ENCODE measurements around the gene FAM217A. TPM values are rescaled to one million over a fixed set of nuclear protein-coding genes. Genes with fewer than 3 reads are reported as not detected.

Gene FAM217A
- total and polyA plus RNA-seq, 2 of the 13 experiments (the other 11 are each of a cell fraction or from before 2014, with no cell fraction given), result not detected

DNA sequence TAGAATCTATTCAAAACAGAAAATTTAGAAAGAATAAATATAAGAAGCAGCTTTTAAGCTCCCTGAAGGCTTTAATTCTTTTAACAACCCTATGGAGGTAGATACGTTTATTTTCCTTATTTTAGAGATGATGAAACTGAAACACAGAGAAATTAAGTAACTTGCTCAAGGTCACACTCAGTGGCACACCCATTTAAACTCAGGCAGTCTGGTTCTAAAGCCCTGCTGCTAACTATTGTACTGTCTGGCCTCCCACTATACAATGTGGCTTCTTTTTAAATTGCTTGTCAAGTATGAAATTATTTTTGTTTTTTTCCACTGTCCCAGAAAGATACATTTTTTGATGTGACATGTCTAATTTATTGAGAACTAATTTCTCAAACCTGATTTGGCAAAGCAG is 55.7 kb downstream of the FAM217A start:
- peaks cover 70% of the 10 kb centered on the region for H3K79me2 ChIP-seq (ENCODE audit: insufficient read depth, low read length)
- H3K27me3 ChIP-seq (ENCODE audit: control insufficient read depth in 1 of 2, insufficient read depth in 2 of 2, low read length in 2 of 2), result no peaks in the 10 kb centered on the region; a peak in 1 of 5 replicates
- DNase-seq (ENCODE audit: low spot score) (peak; percentile 37), FAIRE-seq (peak; percentile 4), ATAC-seq (no peak)
- H3K27ac ChIP-seq (ENCODE audit: extremely low read length, insufficient read depth, low read length), result peak overlapping the region; percentile 97
- POLR2A ChIA-PET, result interaction anchor here (2.7 kb wide), 1 partner anchor 110 kb away, joined by 21 read pairs; no protein-coding TSS in a partner anchor
- H2AFZ ChIP-seq (ENCODE audit: low read length), result no peak overlapping the region
- intact Hi-C loops (cut with micrococcal nuclease; ENCODE audit: unreplicated experiment) (no loop called here), in situ Hi-C loops (cut with HindIII; ENCODE audit: extremely low pct_ligation_motif_present, low pct_unique_long_range_greater_than_20kb) (no loop called here)
- CTCF ChIA-PET (ENCODE audit: low intra/inter-chr PET ratio, low total read pairs), result interaction anchor here (0.8 kb wide), 1 partner anchor 133 kb away, joined by 3 read pairs; no protein-coding TSS in a partner anchor
- H3K9ac ChIP-seq (ENCODE audit: insufficient read depth, low read depth, low read length), result peak overlapping the region; percentile 99
- no peaks in the 10 kb centered on the region for H3K9me3 ChIP-seq (ENCODE audit: low read length)
- H3K36me3 ChIP-seq (replicated peaks in 1 of 2; ENCODE audit: control insufficient read depth in 1 of 2, insufficient read depth in 2 of 2, low read length in 2 of 2), result peaks cover 4 to 17% of the 10 kb centered on the region in 2 experiments
- peaks cover 68% of the 10 kb centered on the region for H3K4me1 ChIP-seq (ENCODE audit: insufficient read depth, low read length)
- H3K4me3 ChIP-seq (replicated peaks in 1 of 3; ENCODE audit: insufficient read depth in 1 of 3, low read depth in 2 of 3, low read length in 3 of 3), result peak overlapping the region; percentile 92 to 100 (median 98); a peak in 5 of 6 replicates
- peak overlapping the region; percentile 86 for H3K4me2 ChIP-seq (ENCODE audit: low read depth, low read length)
- TF ChIP-seq ATF4 (CRISPR knock-in tag; IDR thresholded peaks at IDR 0.05) (peak in 1 of 2 experiments; percentile 42; a peak in 1 of 4 replicates), HCFC1 (IDR thresholded peaks at IDR 0.05; ENCODE audit: low read depth, low read length) (no peak), RBFOX2 (IDR thresholded peaks at IDR 0.05; ENCODE audit: low read depth, low read length) (0 out of 2 replicates have a peak, but pooled peaks have one; percentile 7), ZNF580 (CRISPR knock-in tag; IDR thresholded peaks at IDR 0.05; ENCODE audit: borderline replicate concordance, low read depth) (no peak), RCOR2 (CRISPR knock-in tag; IDR thresholded peaks at IDR 0.05) (no peak), GATAD2A (CRISPR knock-in tag; IDR thresholded peaks at IDR 0.05) (0 out of 2 replicates have a peak, but pooled peaks have one; percentile 10), ZNF704 (CRISPR knock-in tag; IDR thresholded peaks at IDR 0.05; ENCODE audit: borderline replicate concordance) (no peak), KLF9 (CRISPR knock-in tag; IDR thresholded peaks at IDR 0.05; ENCODE audit: low read depth) (0 out of 2 replicates have a peak, but pooled peaks have one; percentile 35), ZNF251 (CRISPR knock-in tag; IDR thresholded peaks at IDR 0.05) (no peak), ZNF496 (CRISPR knock-in tag; IDR thresholded peaks at IDR 0.05; ENCODE audit: insufficient replicate concordance) (no peak), RFXAP (CRISPR knock-in tag; IDR thresholded peaks at IDR 0.05; ENCODE audit: borderline replicate concordance) (no peak), CEBPG (CRISPR knock-in tag; IDR thresholded peaks at IDR 0.05) (peak; percentile 47), SAP130 (CRISPR knock-in tag; IDR thresholded peaks at IDR 0.05; ENCODE audit: low read depth) (peak; percentile 44; the same call in 1 of the 2 replicates), ZNF777 (CRISPR knock-in tag; IDR thresholded peaks at IDR 0.05) (no peak), ZNF205 (CRISPR knock-in tag; IDR thresholded peaks at IDR 0.05) (no peak)
- TF ChIP-seq, protein P1, sequence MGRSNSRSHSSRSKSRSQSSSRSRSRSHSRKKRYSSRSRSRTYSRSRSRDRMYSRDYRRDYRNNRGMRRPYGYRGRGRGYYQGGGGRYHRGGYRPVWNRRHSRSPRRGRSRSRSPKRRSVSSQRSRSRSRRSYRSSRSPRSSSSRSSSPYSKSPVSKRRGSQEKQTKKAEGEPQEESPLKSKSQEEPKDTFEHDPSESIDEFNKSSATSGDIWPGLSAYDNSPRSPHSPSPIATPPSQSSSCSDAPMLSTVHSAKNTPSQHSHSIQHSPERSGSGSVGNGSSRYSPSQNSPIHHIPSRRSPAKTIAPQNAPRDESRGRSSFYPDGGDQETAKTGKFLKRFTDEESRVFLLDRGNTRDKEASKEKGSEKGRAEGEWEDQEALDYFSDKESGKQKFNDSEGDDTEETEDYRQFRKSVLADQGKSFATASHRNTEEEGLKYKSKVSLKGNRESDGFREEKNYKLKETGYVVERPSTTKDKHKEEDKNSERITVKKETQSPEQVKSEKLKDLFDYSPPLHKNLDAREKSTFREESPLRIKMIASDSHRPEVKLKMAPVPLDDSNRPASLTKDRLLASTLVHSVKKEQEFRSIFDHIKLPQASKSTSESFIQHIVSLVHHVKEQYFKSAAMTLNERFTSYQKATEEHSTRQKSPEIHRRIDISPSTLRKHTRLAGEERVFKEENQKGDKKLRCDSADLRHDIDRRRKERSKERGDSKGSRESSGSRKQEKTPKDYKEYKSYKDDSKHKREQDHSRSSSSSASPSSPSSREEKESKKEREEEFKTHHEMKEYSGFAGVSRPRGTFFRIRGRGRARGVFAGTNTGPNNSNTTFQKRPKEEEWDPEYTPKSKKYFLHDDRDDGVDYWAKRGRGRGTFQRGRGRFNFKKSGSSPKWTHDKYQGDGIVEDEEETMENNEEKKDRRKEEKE (IDR thresholded peaks at IDR 0.05), result no peak
- TF ChIP-seq, protein P2, sequence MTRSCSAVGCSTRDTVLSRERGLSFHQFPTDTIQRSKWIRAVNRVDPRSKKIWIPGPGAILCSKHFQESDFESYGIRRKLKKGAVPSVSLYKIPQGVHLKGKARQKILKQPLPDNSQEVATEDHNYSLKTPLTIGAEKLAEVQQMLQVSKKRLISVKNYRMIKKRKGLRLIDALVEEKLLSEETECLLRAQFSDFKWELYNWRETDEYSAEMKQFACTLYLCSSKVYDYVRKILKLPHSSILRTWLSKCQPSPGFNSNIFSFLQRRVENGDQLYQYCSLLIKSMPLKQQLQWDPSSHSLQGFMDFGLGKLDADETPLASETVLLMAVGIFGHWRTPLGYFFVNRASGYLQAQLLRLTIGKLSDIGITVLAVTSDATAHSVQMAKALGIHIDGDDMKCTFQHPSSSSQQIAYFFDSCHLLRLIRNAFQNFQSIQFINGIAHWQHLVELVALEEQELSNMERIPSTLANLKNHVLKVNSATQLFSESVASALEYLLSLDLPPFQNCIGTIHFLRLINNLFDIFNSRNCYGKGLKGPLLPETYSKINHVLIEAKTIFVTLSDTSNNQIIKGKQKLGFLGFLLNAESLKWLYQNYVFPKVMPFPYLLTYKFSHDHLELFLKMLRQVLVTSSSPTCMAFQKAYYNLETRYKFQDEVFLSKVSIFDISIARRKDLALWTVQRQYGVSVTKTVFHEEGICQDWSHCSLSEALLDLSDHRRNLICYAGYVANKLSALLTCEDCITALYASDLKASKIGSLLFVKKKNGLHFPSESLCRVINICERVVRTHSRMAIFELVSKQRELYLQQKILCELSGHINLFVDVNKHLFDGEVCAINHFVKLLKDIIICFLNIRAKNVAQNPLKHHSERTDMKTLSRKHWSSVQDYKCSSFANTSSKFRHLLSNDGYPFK (CRISPR knock-in tag; IDR thresholded peaks at IDR 0.05; ENCODE audit: borderline replicate concordance), result no peak
- WGBS (ENCODE audit: low lambda C conversion rate), result 0% methylated on average over 1 of the region's 1 CpG
- peaks cover 58% of the 10 kb centered on the region for H4K20me1 ChIP-seq (ENCODE audit: insufficient read depth, low read length)
- no TSS peak for BruUV-seq (replicated peaks)

Data from HepG2 (cell line).